HG02623 (cell line): ENCODE measurements around the gene BEX5.
"Not testable (repeated sequence)": the region's sequence is repeated elsewhere in the genome, so short reads cannot be mapped to it uniquely, and the experiment has no call there.

Source experiments
- ATAC-seq: cut with Tn5 transposase; IDR thresholded peaks from one replicate; pipeline ENCODE4 v1.9.1; 2021; ENCODE audit warnings: moderate library complexity; ENCODE audit not compliant: unreplicated experiment

The BEX5 gene

DNA sequence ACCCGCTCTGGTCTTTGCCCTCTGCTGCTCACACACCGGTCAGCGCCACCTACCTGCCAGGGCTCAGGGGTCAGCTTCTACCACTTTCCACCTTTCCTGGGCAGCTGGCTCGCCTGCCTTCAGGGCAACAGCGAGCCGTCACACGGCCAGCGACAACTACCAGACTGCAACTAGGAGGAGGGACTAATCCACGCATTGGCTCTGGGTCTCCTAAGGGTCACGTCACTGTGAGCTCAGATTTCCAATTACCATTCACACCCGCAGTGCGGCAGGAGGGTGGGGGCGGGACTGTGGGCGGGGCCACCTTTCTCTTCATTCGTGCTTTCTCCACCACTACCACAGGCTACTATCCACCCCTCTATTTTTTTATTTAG lies at the start of gene BEX5:
BEX5 (minus strand) TSS at position 172 of the 374 bp plus-strand sequence. CDS start 1,712 bp downstream, outside the sequence.
- peak; percentile 96 for ATAC-seq

DNA sequence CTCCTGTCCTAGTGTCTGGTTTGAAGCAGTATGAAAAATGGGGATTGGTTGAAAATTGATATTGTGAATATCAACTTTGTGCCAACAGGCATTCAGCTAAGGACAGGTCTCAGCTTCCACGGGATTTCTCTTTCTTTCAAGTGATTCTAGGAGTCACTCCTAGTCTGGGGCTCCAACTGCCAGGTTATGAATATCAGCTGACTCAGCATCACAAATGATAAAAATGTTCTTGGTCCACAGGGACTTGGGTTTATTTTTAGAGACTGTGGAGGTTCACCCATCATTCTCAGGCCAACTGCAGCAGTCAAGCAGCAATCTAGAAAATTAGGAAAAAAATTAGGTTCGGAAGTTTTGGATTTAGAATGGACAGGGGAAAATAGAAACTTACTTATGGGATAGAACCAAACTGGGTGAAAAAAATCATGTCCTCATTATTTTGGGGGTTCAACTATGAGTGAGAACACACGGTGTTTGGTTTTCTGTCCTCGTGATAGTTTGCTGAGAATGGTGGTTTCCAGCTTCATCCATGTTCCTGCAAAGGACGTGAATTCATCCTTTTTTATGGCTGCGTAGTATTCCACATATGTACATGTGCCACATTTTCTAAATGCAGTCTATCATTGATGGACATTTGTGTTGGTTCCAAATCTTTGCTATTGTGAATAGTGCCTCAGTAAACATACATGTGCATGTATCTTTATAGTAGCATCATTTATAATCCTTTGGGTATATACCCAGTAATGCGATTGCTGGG lies 30.4 kb upstream of the BEX5 start:
- no peak for ATAC-seq

DNA sequence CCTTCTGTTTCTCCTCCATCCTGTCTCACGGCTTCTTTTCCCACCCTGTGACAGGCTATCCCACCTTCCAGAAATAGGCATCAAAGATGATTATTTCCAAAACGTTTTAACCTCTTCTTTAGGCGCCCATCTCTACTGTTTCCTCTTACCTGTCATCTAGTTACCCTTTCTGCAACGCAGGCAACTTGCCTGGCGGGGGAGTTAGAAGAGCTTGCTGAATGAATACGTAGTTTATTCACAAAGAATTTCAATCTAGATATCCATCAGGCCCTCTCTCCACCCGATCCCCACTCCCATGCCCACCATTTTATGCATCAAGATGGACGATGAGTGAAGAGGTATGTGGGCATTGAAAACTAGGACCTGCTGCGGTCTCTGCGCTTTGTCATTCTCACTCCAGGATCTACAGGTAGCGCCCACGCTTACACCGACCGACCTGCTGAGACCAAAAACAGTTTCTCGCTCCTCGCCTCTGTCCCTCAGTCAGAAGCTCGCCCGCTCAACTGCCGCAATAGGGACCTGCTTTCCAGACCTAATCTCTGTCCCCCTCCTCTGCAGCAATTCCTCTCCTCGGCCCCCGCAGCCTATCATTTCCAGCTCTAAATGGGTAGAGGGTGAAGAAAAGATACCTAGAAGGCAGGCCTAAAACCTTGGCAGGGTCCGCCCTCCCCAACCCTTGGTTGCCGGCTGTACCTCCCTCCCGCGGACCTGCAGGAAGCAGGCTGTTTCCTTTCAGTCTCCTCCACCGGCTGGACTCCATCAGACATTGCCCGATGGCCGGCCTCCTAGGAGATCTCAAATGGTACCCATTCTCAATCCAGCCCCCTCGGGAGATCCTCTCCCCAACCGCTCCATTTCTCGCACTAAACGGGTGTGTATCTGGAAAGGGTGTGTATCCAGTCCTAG lies 624 bp downstream of the BEX5 start:
- peak; percentile 35 for ATAC-seq

DNA sequence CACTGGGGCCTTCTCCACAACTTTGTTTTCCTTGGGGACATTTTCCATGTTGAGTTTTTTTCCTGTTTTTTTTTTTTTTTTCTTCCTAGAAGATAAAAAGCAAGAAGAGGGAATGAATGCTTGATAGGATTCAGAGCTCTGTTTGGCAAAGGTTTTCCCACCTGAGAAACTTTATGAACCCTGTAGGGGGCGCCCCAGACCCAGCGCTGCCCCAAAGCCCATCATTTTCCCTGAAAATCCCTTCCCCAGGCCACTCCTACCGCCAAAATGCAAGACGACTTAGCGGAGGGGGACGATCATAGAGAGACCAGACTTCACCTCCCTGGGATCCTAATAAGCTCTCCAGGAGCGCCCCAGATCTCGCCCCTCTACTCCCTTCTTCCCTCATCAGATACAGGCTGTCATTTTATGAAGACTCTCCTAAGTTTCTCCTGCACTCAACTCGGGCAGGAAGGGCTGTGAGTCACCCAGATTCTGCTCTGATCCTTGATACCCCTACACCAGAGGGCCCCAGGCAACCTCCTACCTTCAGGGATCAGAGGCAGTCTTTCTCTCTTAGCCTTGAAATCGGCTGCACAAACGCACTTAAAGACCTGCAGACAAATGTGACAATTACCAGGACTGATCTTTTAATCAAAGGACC lies 1.4 kb downstream of the BEX5 start:
- ATAC-seq = no peak

DNA sequence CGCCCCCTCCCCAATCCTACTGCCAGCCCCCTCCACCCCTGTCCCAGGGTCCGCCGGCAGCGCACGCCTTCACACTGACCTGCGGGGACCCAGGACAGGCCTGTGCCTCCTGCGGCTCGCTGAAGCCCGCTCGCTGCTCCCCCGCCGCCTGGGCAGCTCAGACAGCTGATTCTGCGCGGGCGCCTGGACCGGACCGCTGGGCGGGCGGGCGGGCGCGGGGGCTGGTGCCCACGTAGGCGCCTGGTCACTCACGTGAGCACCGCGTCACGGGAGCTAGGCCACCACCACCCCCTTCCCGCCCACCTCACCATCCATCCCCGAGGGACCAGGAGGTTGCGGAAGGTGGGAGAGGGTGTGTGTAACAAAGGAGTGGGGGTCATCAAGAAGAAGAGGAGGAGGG lies 13.5 kb downstream of the BEX5 start, which contains the start of gene TCEAL6:
TCEAL6 (minus strand) TSS at position 208 of the 400 bp plus-strand sequence.
- not testable (repeated sequence) for ATAC-seq

DNA sequence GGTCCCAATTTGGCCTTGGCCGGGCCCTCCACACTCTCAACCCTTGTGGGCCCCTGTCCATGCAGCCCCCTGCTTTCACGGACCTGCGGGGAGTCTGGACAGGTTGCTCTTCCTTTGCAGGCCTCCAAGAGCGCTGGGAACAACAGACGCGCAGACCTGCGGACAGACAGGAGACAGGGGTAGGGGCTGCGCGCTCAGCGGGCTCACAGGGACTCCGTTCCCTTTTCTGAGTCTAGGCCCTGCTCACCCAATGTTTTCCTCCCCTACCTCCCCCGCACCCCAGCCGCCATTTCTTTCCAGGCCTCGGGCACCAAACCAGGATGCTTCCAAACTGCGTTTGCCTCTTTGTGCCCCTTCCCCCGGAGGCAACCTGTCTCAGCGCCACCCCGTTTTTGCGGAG lies 14.1 kb downstream of the BEX5 start:
- ATAC-seq = not testable (repeated sequence)

DNA sequence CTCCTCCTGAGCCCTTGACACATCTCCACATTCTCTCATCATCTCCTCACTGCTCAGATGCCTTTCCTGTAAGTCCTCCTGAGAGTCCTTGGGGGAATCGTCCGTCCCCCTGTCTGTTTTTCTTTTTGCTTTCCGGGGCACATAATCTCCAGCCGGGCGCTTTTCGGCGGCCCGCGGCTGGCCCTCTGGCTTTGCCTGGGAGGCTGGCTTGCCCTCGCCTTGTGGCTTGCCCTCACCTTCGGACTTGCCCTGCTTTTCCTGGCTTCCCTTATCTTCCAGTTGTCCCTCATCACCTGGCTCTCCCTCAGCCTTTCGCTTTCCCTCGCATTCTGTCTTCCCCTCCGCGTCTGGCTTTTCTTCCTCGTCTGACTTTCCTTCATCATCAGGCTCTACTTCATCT lies 14.9 kb downstream of the BEX5 start:
- not testable (repeated sequence) for ATAC-seq

DNA sequence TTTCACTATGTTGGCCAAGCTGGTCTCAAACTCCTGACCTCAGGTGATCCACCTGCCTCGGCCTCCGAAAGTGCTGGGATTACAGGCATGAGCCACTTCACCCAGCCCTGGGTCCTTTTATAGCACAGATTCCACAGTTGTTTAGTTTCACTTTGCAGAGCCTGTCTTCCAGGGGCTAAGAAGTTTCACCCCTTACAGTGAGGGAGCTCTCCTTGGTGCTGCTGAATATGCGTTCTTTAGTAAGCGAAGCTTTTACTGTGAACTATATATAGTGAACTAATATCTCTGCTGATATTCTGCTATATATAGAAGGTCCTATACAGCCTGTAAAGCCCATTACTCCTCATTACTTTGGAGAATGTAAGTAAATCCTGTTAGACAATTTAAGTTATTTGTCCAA lies 17.7 kb downstream of the BEX5 start:
- no peak for ATAC-seq

DNA sequence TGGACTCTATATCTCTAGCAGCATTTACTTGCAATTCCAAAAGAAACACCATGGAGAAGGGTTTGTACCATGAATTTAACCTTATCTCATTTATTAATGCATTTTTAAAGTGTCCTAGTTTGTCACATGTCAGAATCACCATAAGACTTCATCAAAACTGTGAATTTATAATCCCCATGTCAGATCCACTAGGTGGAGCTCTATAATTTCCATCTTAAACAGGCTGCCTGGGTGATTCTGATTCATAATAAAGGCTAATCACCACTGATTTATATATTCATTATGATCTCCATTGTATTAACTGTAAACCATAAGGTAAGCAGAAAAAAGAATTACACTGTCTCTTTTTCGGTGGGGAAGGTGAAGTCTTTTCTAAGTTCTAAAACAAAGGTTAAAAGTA lies 26.3 kb downstream of the BEX5 start:
- no peak for ATAC-seq

DNA sequence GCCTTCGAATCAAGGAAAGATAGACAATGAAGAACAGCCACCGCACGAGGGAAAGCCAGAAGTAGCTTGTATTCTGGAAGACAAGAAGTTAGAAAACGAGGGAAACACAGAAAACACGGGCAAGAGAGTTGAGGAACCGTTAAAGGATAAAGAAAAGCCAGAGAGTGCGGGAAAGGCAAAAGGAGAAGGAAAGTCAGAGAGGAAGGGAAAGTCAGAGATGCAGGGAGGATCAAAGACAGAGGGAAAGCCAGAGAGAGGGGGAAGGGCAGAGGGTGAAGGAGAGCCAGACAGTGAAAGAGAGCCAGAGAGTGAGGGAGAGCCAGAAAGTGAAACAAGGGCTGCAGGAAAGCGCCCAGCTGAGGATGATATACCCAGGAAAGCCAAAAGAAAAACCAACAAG lies 28.9 kb downstream of the BEX5 start:
- no peak for ATAC-seq

DNA sequence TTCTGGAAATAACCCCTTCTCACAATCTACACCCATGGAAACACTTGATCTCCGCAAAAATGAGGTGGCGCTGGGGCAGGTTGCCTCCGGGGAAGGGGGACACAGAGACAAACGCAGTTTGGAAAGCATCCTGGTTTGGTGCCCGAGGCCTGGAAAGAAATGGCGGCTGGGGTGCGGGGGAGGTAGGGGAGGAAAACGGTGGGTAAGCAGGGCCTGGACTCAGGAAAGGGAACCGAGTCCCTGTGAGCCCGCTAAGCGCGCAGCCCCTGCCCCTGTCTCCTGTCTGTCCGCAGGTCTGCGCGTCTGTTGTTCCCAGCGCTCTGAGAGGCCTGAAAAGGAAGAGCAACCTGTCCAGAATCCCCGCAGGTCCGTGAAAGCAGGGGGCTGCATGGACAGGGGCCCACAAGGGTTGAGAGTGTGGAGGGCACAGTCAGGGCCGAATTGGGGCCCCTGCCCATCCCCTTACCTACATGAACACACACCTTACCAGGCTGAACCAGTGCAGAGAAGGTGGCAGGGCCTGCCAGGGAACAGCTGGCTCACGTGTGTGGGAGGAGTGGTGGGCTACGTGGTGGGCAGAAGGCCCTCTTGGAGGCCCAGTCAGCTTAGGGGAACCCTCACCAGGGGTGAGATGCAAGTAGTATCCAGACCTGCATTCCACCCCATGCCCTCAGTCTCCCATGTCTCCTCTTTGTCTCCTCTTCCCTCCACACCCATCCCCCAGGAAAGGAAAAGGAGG lies 29.5 kb downstream of the BEX5 start:
- not testable (repeated sequence) for ATAC-seq

DNA sequence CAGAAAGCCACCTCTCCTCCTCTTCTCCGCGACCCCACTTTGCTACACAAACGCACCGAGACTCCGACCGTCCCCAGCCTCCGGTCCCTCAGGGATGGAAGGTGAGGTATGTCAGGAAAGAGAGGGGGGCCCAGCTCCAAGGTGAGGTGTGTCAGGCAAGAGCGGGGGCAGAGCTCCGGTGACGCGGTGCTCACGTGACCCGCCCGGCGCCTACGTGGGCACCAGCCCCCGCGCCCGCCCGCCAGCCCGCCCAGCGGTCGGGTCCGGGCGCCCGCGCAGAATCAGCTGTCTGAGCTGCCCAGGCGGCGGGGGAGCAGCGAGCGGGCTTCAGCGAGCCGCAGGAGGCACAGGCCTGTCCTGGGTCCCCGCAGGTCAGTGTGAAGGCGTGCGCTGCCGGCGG lies 30.3 kb downstream of the BEX5 start, which contains the start of gene TCEAL2:
TCEAL2 (plus strand) TSS at position 244 of the 400 bp plus-strand sequence. CDS start 1,152 bp downstream, outside the sequence.
- not testable (repeated sequence) for ATAC-seq

DNA sequence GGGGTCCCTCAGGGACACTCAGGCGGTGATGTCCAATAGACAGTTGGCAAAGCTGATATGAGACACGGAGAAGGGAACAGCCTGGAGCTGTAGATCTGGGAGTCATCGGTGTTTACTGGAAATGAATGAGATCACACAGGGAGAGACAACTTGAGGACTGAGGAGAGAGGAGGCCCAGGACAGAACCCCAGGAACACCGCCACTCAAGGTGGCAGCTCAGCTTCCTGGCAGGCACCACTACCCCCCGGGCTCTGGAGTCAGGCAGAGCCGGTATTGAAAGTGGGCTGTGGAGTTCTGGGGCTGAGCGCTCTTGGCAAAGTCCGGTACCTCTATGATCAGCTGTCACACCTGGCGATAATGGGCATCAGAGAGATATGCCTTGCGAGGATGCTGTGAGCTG lies 30.8 kb downstream of the BEX5 start:
- ATAC-seq = not testable (repeated sequence)

DNA sequence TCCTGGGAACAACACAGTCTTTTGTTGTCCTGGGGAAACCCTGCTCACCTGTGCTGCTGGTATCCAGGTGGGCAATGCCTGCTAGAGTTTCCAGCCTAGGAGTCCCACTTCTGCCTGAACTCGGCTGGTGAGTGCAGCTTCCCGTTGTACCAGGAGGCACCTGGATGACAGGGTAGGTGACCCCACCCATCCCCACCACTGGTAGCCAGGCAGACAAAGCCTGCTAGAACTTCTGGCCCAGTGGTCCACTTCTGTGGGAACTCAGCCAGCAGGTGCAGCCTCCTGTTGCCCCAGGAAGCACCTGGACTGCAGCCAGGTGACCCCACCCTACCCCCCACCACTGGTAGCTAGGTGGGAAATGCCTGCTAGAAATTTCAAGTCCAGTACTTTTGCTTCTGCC lies 40.0 kb downstream of the BEX5 start:
- ATAC-seq = no peak

DNA sequence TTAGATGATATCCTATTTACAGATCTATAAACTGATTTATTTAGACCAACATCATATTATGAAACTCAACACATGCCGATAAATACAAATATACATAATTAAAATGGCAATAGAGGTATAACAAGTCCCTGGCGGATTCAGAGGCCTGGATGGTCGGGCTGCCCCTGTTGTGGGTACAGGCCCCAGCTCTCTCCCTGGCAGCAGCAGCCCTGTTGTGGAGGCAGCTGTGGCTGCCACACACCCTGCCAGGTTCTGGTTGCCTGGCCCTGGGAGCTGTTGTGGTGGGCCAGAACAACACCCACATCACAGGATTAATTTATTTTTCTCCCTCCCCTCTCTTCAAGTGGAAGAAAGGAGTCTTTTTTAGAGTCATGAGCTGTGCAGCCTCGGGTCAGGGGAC lies 42.4 kb downstream of the BEX5 start:
- no peak for ATAC-seq
